IPS-15b (cell line): ENCODE results near the gene FEN1.

Experiments used
- H3K27me3 ChIP-seq: one replicate; pipeline ENCODE4 v1.6.1; 2013; ENCODE audit warnings: low read length; ENCODE audit not compliant: control insufficient read depth, insufficient read depth
- H3K36me3 ChIP-seq: one replicate; pipeline ENCODE4 v1.6.1; 2013; ENCODE audit warnings: low read length; ENCODE audit not compliant: control insufficient read depth, insufficient read depth
- H3K4me1 ChIP-seq: one replicate; pipeline ENCODE4 v1.6.1; 2013; ENCODE audit warnings: mild to moderate bottlenecking, low read length; ENCODE audit not compliant: control insufficient read depth, insufficient read depth
- H3K4me3 ChIP-seq: one replicate; pipeline ENCODE4 v1.5.1; 2013; ENCODE audit warnings: low read depth, low read length
- H3K9ac ChIP-seq: one replicate; pipeline ENCODE4 v1.6.1; 2013; ENCODE audit warnings: low read depth, mild to moderate bottlenecking, low read length
- H3K9me3 ChIP-seq: one replicate; pipeline ENCODE4 v1.6.1; 2013; ENCODE audit warnings: mild to moderate bottlenecking, low read length; ENCODE audit not compliant: control insufficient read depth, insufficient read depth

The FEN1 gene

GRCh38 chr11:61826930-61827570 lies 34.3 kb downstream of the FEN1 start:
- Histone ChIP-seq H3K9ac (peak overlapping the region; percentile 81), H3K9me3 (no peaks in the 10 kb centered on the region), H3K4me1 (peaks cover 4% of the 10 kb centered on the region), H3K4me3 (peak overlapping the region; percentile 71), H3K27me3 (no peaks in the 10 kb centered on the region), H3K36me3 (no peaks in the 10 kb centered on the region)

- H3K9me3 ChIP-seq: no peaks in the 10 kb centered on the region
- H3K9ac ChIP-seq: peak within 1 kb of the TSS; percentile 81
- H3K4me3 ChIP-seq: peak within 1 kb of the TSS; percentile 71
- H3K36me3 ChIP-seq: no peaks in the 10 kb centered on the region
- H3K4me1 ChIP-seq: peaks cover 4% of the 10 kb centered on the region
- no peaks in the 10 kb centered on the region for H3K27me3 ChIP-seq
Observed at GRCh38 chr11:61827571-61828378, 35.1 kb downstream of the FEN1 start, which contains the start of gene FADS2. Gene FADS2 (plus strand): TSS chr11:61828300. CDS start chr11:61828391, 91 bp downstream.

GRCh38 chr11:61828379-61828628 lies 35.6 kb downstream of the FEN1 start:
- H3K4me3 ChIP-seq: peak overlapping the region; percentile 71
- H3K36me3 ChIP-seq: no peaks in the 10 kb centered on the region
- H3K4me1 ChIP-seq: peaks cover 4% of the 10 kb centered on the region
- H3K9me3 ChIP-seq: no peaks in the 10 kb centered on the region
- H3K27me3 ChIP-seq: no peaks in the 10 kb centered on the region
- peak overlapping the region; percentile 81 for H3K9ac ChIP-seq

- Histone ChIP-seq H3K27me3 (no peaks in the 10 kb centered on the region), H3K9ac (peak overlapping the region; percentile 81), H3K4me1 (peaks cover 4% of the 10 kb centered on the region), H3K36me3 (no peaks in the 10 kb centered on the region), H3K9me3 (no peaks in the 10 kb centered on the region), H3K4me3 (peak overlapping the region; percentile 71)
Observed at GRCh38 chr11:61828629-61829407, 36.1 kb downstream of the FEN1 start.

GRCh38 chr11:61829806-61830205 lies 37.1 kb downstream of the FEN1 start:
- Histone ChIP-seq H3K9me3 (no peaks in the 10 kb centered on the region), H3K4me1 (peaks cover 10% of the 10 kb centered on the region), H3K27me3 (no peaks in the 10 kb centered on the region), H3K36me3 (no peaks in the 10 kb centered on the region), H3K4me3 (peak overlapping the region; percentile 71), H3K9ac (no peak overlapping the region)

- Histone ChIP-seq H3K27me3 (no peaks in the 10 kb centered on the region), H3K9ac (no peak overlapping the region), H3K4me3 (peak overlapping the region; percentile 71), H3K36me3 (no peaks in the 10 kb centered on the region), H3K4me1 (peaks cover 13% of the 10 kb centered on the region), H3K9me3 (no peaks in the 10 kb centered on the region)
Observed at GRCh38 chr11:61830237-61831105, 37.8 kb downstream of the FEN1 start.

GRCh38 chr11:61832207-61832606 lies 39.5 kb downstream of the FEN1 start:
- H3K9ac ChIP-seq: no peak overlapping the region
- no peaks in the 10 kb centered on the region for H3K36me3 ChIP-seq
- H3K4me1 ChIP-seq: peaks cover 13% of the 10 kb centered on the region
- no peaks in the 10 kb centered on the region for H3K27me3 ChIP-seq
- no peak overlapping the region for H3K4me3 ChIP-seq
- no peaks in the 10 kb centered on the region for H3K9me3 ChIP-seq

GRCh38 chr11:61832754-61833153 lies 40.0 kb downstream of the FEN1 start:
- Histone ChIP-seq H3K4me1 (peaks cover 13% of the 10 kb centered on the region), H3K9ac (no peak overlapping the region), H3K27me3 (no peaks in the 10 kb centered on the region), H3K36me3 (no peaks in the 10 kb centered on the region), H3K4me3 (no peak overlapping the region), H3K9me3 (no peaks in the 10 kb centered on the region)

GRCh38 chr11:61833471-61833870 lies 40.8 kb downstream of the FEN1 start:
- no peaks in the 10 kb centered on the region for H3K36me3 ChIP-seq
- H3K27me3 ChIP-seq: no peaks in the 10 kb centered on the region
- H3K9me3 ChIP-seq: no peaks in the 10 kb centered on the region
- no peak overlapping the region for H3K4me3 ChIP-seq
- H3K4me1 ChIP-seq: peaks cover 13% of the 10 kb centered on the region
- H3K9ac ChIP-seq: no peak overlapping the region

GRCh38 chr11:61833926-61834277 lies 41.2 kb downstream of the FEN1 start:
- H3K27me3 ChIP-seq: no peaks in the 10 kb centered on the region
- H3K4me3 ChIP-seq: no peak overlapping the region
- peak overlapping the region; percentile 24 for H3K9ac ChIP-seq
- H3K9me3 ChIP-seq: no peaks in the 10 kb centered on the region
- no peaks in the 10 kb centered on the region for H3K36me3 ChIP-seq
- H3K4me1 ChIP-seq: peaks cover 13% of the 10 kb centered on the region
